K562 (cell line): ENCODE measurements around the gene NELFA. TPM values are rescaled to one million over a fixed set of nuclear protein-coding genes. Genes with fewer than 3 reads are reported as not detected.
A peak's percentile ranks its signal among the peaks of the same experiment; 100 is the strongest.

Source experiments
- ATAC-seq: fragments of 200-7000 bp; cut with Tn5 transposase; 3 replicates; pipeline ENCODE4 v1.9.1; 2020; ENCODE audit warnings: moderate library complexity
- BruUV-seq: library from RNA; stranded (reverse); fragments of 400-500 nt; replicated peaks from 2 replicates; lab custom pipeline; 2021; lab: Mats Ljungman, UMichigan
- CTCF ChIA-PET: fragments of 300-600 bp; formaldehyde crosslinking; extraction: SDS; loops from one replicate; lab custom pipeline; 2021; ENCODE audit warnings: low intra/inter-chr PET ratio; lab: Yijun Ruan, JAX
- POLR2A ChIA-PET: fragments of 300-600, 350-650 bp; sonication (Branson Sonifier 250); formaldehyde crosslinking; extraction: SDS; loops from one replicate; lab custom pipeline; 2021; ENCODE audit warnings: antibody characterized with exemption, inconsistent platforms; lab: Yijun Ruan, JAX
- DNase-seq, 4 experiments: peaks; one replicate each; pipeline versions ENCODE4 v3.0.0 to v3.0.0-alpha.2; 2011 to 2018; ENCODE audit warnings: low spot score in 3 of 4, mixed read lengths in 3 of 4; ENCODE audit errors: extremely low read depth in 1 of 4
- FAIRE-seq: peaks from 2 replicates; lab custom pipeline; 2011; peaks lifted over from hg19 to GRCh38; lab: Jason Lieb, UNC
- H2AFZ ChIP-seq: 2 replicates; pipeline ENCODE4 v1.6.0; 2011; ENCODE audit warnings: low read depth, low read length, control low read depth, inconsistent platforms
- H3K27ac ChIP-seq: fragments of 200-600 bp; 3 replicates; pipeline ENCODE4 v1.8.0; 2011; ENCODE audit warnings: low read depth, mild to moderate bottlenecking, control low read depth, inconsistent platforms, low read length, moderate library complexity, mixed read lengths; ENCODE audit errors: extremely low read depth
- H3K27me3 ChIP-seq, 2 experiments: fragments of 300-600 bp in 1 of 2; 2 replicates in 1 of 2; 3 replicates in 1 of 2; pipeline versions ENCODE4 v1.6.0 to v1.8.0; 2011; ENCODE audit warnings: inconsistent platforms in 2 of 2, low read length in 2 of 2, mild to moderate bottlenecking in 1 of 2, mixed read lengths in 1 of 2, moderate library complexity in 1 of 2; ENCODE audit not compliant: control insufficient read depth in 2 of 2, insufficient read depth in 2 of 2
- H3K36me3 ChIP-seq: fragments of 300-600 bp; 3 replicates; pipeline ENCODE4 v1.8.0; 2011; ENCODE audit warnings: mild to moderate bottlenecking, low read length, inconsistent platforms; ENCODE audit not compliant: control insufficient read depth, insufficient read depth
- H3K4me1 ChIP-seq, 2 experiments: fragments of 200-600 bp in 1 of 2; replicated peaks in 1 of 2; 2 replicates in 1 of 2; 3 replicates in 1 of 2; pipeline versions ENCODE4 v1.5.1 to v1.8.0; 2011; ENCODE audit warnings: inconsistent platforms in 2 of 2, low read length in 2 of 2, mild to moderate bottlenecking in 1 of 2, mixed read lengths in 1 of 2, moderate library complexity in 1 of 2; ENCODE audit not compliant: control insufficient read depth in 2 of 2, insufficient read depth in 2 of 2
- H3K4me2 ChIP-seq: 2 replicates; pipeline ENCODE4 v1.6.1; 2011; ENCODE audit warnings: low read length, control low read depth, inconsistent platforms, mixed read lengths; ENCODE audit not compliant: insufficient read depth
- H3K4me3 ChIP-seq: fragments of 200-600 bp; sonication (generic), shearing (Covaris generic); 2 replicates; pipeline ENCODE4 v1.5.1; 2016; ENCODE audit warnings: control low read depth, inconsistent platforms
- H3K79me2 ChIP-seq: fragments of 200-600 bp; 3 replicates; pipeline ENCODE4 v1.8.0; 2011; ENCODE audit warnings: low read length, inconsistent platforms; ENCODE audit not compliant: control insufficient read depth, insufficient read depth
- H3K9ac ChIP-seq, 2 experiments: 2 replicates each; pipeline versions ENCODE4 v1.6.0 to v1.6.1; 2011; ENCODE audit warnings: low read depth in 2 of 2, low read length in 2 of 2, control low read depth in 1 of 2, inconsistent platforms in 1 of 2, mild to moderate bottlenecking in 1 of 2, mixed read lengths in 1 of 2; ENCODE audit not compliant: insufficient read depth in 1 of 2
- H3K9me1 ChIP-seq: one replicate; pipeline ENCODE4 v1.6.0; 2011; ENCODE audit warnings: inconsistent platforms, mild to moderate bottlenecking, low read length, moderate library complexity; ENCODE audit not compliant: control insufficient read depth, insufficient read depth
- H3K9me3 ChIP-seq: replicated peaks from 2 replicates; pipeline ENCODE4 v1.5.1; 2011; ENCODE audit warnings: low read depth, low read length, inconsistent platforms; ENCODE audit not compliant: control insufficient read depth, insufficient read depth
- H4K20me1 ChIP-seq: replicated peaks from 2 replicates; pipeline ENCODE4 v1.6.1; 2011; ENCODE audit warnings: low read length, inconsistent platforms, mixed read lengths; ENCODE audit not compliant: control insufficient read depth, insufficient read depth
- ADNP ChIP-seq: fragments of 200-800 bp; sonication (Bioruptor generic); IDR thresholded peaks from 2 replicates; pipeline ENCODE4 v1.6.1; 2016; ENCODE audit warnings: missing genetic modification characterization, missing compliant biosample characterization
- GTF2F1 ChIP-seq: IDR thresholded peaks from 2 replicates; pipeline ENCODE4 v1.6.1; 2011; ENCODE audit warnings: low read depth, low read length, improper control_type of control experiment
- HCFC1 ChIP-seq: IDR thresholded peaks from 2 replicates; pipeline ENCODE4 v1.6.1; 2012; ENCODE audit warnings: low read depth, low read length, improper control_type of control experiment
- HNRNPL ChIP-seq: fragments of 200-400 bp; formaldehyde crosslinking; IDR thresholded peaks from 2 replicates; pipeline ENCODE4 v1.6.1; 2017; ENCODE audit warnings: low read depth, mild to moderate bottlenecking, low read length
- NONO ChIP-seq, 2 experiments: fragments of 200-400 bp in 1 of 2; fragments of 450-650 bp in 1 of 2; formaldehyde crosslinking in 1 of 2; IDR thresholded peaks; 2 replicates each; pipeline ENCODE4 v1.6.1; 2017; ENCODE audit warnings: low read depth in 2 of 2, mild to moderate bottlenecking in 2 of 2, moderate library complexity in 2 of 2, low read length in 1 of 2
- RBM25 ChIP-seq: fragments of 200-400 bp; formaldehyde crosslinking; IDR thresholded peaks from 2 replicates; pipeline ENCODE4 v1.6.1; 2018; ENCODE audit warnings: low read length, low read depth, moderate library complexity; ENCODE audit not compliant: severe bottlenecking
- TEAD1 ChIP-seq, 2 experiments: fragments of 450-650 bp in 1 of 2; sonication (generic) in 1 of 2; formaldehyde crosslinking; IDR thresholded peaks; 2 replicates each; pipeline versions ENCODE4 v1.4.0 to v1.8.0; 2020 to 2022; ENCODE audit warnings: mild to moderate bottlenecking in 2 of 2, missing genetic modification reagents in 1 of 2
- ZKSCAN8 ChIP-seq: fragments of 200-800 bp; sonication (Bioruptor generic); IDR thresholded peaks from 2 replicates; pipeline ENCODE4 v1.6.1; 2016; ENCODE audit warnings: missing genetic modification characterization, missing compliant biosample characterization
- ZNF41 ChIP-seq: fragments of 250-450 bp; sonication (Bioruptor Pico); conservative IDR thresholded peaks from 2 replicates; pipeline ENCODE4 v1.4.0; 2020; ENCODE audit warnings: mild to moderate bottlenecking
- WGBS: fragments of 100-300 bp; shearing (Covaris generic); methylation state at CpG from one replicate; pipeline ENCODE4 v1.1.6; 2016; ENCODE audit warnings: low coverage, mixed read lengths; ENCODE audit not compliant: insufficient coverage; ENCODE audit errors: missing lambda C conversion rate; 5-methylcytosine and 5-hydroxymethylcytosine counted together
- in situ Hi-C: fragments of 300-500 bp; cut with MboI; formaldehyde crosslinking; loops from 4 replicates; pipeline ENCODE4 v1.15.0; 2018; ENCODE audit warnings: inconsistent platforms, mixed read lengths
- intact Hi-C: fragments of 100-400 bp; cut with micrococcal nuclease; formaldehyde crosslinking; loops from 2 replicates; pipeline ENCODE4 v1.14.2; 2022
- polyA plus RNA-seq, 8 experiments: library from polyadenylated mRNA; depleted of rRNA in 4 of 8; stranded (reverse) in 5 of 8; unstranded in 3 of 8; fragments of >200 nt; fragmentation: Nextera tagmentation in 2 of 8; fragmentation: Illumina TruSeq in 1 of 8; extraction: Ambion mirVana in 2 of 8; extraction: Trizol in 1 of 8; gene quantifications; 2 replicates each; pipeline versions ENCODE4 v1.2.1 to v1.2.3, GENCODE V29; 2011 to 2014; ENCODE audit warnings: inconsistent platforms in 1 of 8, missing spikeins in 1 of 8
- total RNA-seq, 7 experiments: library from RNA; depleted of rRNA in 6 of 7; stranded (reverse); fragments of >200 nt in 6 of 7; fragmentation: Illumina TruSeq in 2 of 7; extraction: Trizol in 2 of 7; gene quantifications; 2 replicates each; pipeline versions ENCODE4 v1.2.1 to v1.2.3, GENCODE V29; 2011 to 2021; ENCODE audit warnings: low replicate concordance in 1 of 7
- TF ChIP-seq, protein P1 (sequence below): fragments of 450-650 bp; IDR thresholded peaks from 2 replicates; pipeline ENCODE4 v1.6.1; 2016
- TF ChIP-seq, protein P2 (sequence below): fragments of 450-650 bp; formaldehyde crosslinking; IDR thresholded peaks from 2 replicates; pipeline ENCODE4 v1.4.0; 2020; ENCODE audit warnings: mild to moderate bottlenecking, mixed read lengths
- TF ChIP-seq, protein P3 (sequence below): sonication (generic); formaldehyde crosslinking; IDR thresholded peaks from 2 replicates; pipeline ENCODE4 v1.8.1; 2023; ENCODE audit warnings: mild to moderate bottlenecking, missing genetic modification reagents
- TF ChIP-seq, protein P4 (sequence below): IDR thresholded peaks from 2 replicates; pipeline ENCODE4 v1.6.1; 2012; ENCODE audit warnings: low read depth, low read length, improper control_type of control experiment, borderline replicate concordance

The NELFA gene
- total and polyA plus RNA-seq, 9 of the 15 experiments (the other 6 are each of a cell fraction or from before 2014, with no cell fraction given), result 0.76 to 59.6 (median 14.8) TPM

DNA sequence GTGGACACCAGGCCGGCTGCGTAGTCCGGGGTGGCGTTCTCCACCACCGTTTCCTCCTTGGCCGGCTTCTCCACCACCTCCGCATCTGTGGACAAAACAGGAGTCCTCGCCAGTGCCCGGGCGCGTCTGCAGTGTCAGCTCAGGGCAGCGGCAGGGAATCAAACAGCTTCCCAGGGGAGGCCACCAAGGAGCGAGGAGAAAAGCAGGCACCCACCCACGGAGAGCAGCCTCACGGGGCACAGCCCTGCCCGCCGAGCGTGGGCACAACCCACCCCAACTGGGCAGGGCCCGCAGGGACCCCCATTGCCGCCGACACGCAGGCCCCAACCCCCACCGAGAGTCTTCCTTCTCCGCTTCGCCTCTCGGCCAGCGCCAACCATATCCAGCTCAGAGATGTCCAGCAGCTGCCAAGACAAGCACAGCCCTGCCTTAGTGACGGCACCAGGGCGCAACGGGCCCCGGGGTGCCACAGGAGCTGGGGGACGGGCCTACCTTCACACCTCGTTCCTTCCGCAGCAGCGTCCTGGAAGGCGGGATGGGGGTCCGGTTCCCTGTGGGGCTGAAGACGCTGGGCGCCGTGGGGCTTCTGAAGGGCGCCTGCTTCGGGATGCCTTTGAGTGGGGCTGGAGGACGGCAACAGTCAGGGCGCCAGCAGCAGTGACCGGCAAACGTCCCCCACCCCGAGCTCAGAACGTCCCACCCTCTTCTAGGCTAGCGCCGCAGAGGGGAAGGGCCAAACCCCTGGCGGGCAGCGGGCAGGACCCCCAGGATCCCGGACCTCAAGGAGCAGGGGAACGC is 22.8 kb downstream of the NELFA start:
- no peak for FAIRE-seq
- Histone ChIP-seq H3K4me3 (no peak overlapping the region), H3K27me3 (no peaks in the 10 kb centered on the region)
- TF ChIP-seq, protein P1, sequence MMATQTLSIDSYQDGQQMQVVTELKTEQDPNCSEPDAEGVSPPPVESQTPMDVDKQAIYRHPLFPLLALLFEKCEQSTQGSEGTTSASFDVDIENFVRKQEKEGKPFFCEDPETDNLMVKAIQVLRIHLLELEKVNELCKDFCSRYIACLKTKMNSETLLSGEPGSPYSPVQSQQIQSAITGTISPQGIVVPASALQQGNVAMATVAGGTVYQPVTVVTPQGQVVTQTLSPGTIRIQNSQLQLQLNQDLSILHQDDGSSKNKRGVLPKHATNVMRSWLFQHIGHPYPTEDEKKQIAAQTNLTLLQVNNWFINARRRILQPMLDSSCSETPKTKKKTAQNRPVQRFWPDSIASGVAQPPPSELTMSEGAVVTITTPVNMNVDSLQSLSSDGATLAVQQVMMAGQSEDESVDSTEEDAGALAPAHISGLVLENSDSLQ, result no peak
- TF ChIP-seq, protein P2, sequence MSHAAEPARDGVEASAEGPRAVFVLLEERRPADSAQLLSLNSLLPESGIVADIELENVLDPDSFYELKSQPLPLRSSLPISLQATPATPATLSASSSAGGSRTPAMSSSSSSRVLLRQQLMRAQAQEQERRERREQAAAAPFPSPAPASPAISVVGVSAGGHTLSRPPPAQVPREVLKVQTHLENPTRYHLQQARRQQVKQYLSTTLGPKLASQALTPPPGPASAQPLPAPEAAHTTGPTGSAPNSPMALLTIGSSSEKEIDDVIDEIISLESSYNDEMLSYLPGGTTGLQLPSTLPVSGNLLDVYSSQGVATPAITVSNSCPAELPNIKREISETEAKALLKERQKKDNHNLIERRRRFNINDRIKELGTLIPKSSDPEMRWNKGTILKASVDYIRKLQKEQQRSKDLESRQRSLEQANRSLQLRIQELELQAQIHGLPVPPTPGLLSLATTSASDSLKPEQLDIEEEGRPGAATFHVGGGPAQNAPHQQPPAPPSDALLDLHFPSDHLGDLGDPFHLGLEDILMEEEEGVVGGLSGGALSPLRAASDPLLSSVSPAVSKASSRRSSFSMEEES (CRISPR knock-in tag), result no peak
- TF ChIP-seq ZKSCAN8 (CRISPR knock-in tag) (no peak), ZNF41 (CRISPR knock-in tag) (no peak), NONO (IDR thresholded peaks at IDR 0.05; ENCODE audit: low read depth in 2 of 2, low read length in 1 of 2) (no peak), RBM25 (no peak), HNRNPL (peak; percentile 44; the same call in 1 of the 2 replicates), TEAD1 (CRISPR knock-in tag; IDR thresholded peaks at IDR 0.05) (no peak), HCFC1 (no peak), ADNP (tag) (no peak), GTF2F1 (no peak)
- TF ChIP-seq, protein P3, sequence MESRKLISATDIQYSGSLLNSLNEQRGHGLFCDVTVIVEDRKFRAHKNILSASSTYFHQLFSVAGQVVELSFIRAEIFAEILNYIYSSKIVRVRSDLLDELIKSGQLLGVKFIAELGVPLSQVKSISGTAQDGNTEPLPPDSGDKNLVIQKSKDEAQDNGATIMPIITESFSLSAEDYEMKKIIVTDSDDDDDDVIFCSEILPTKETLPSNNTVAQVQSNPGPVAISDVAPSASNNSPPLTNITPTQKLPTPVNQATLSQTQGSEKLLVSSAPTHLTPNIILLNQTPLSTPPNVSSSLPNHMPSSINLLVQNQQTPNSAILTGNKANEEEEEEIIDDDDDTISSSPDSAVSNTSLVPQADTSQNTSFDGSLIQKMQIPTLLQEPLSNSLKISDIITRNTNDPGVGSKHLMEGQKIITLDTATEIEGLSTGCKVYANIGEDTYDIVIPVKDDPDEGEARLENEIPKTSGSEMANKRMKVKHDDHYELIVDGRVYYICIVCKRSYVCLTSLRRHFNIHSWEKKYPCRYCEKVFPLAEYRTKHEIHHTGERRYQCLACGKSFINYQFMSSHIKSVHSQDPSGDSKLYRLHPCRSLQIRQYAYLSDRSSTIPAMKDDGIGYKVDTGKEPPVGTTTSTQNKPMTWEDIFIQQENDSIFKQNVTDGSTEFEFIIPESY (CRISPR knock-in tag), result peak; percentile 70
- TF ChIP-seq, protein P4, sequence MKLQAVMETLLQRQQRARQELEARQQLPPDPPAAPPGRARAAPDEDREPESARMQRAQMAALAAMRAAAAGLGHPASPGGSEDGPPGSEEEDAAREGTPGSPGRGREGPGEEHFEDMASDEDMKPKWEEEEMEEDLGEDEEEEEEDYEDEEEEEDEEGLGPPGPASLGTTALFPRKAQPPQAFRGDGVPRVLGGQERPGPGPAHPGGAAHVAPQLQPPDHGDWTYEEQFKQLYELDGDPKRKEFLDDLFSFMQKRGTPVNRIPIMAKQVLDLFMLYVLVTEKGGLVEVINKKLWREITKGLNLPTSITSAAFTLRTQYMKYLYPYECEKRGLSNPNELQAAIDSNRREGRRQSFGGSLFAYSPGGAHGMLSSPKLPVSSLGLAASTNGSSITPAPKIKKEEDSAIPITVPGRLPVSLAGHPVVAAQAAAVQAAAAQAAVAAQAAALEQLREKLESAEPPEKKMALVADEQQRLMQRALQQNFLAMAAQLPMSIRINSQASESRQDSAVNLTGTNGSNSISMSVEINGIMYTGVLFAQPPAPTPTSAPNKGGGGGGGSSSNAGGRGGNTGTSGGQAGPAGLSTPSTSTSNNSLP, result no peak

More for the DNA sequence above, 22.8 kb downstream of the NELFA start:
- intact Hi-C loops (no loop called here), in situ Hi-C loops (no loop called here)
- DNase-seq, result no peak
- Histone ChIP-seq H3K4me2 (no peak overlapping the region), H3K4me1 (peaks cover 2 to 52% of the 10 kb centered on the region in 2 experiments; a peak in 4 of 5 replicates), H3K36me3 (peaks cover 96% of the 10 kb centered on the region), H3K9me1 (peaks cover 3% of the 10 kb centered on the region), H4K20me1 (peaks cover 9% of the 10 kb centered on the region; the same call in 1 of the 2 replicates), H3K27ac (no peak overlapping the region), H3K9ac (no peak overlapping the region; a peak in 1 of 4 replicates), H3K79me2 (peaks cover 4% of the 10 kb centered on the region; the same call in 1 of the 3 replicates), H3K9me3 (no peaks in the 10 kb centered on the region), H2AFZ (no peak overlapping the region)
- CTCF ChIA-PET, result no interaction called here
- POLR2A ChIA-PET, result interaction anchor here (1.9 kb wide), 1 partner anchor 10 kb away, joined by 7 read pairs; no protein-coding TSS in a partner anchor
- no TSS peak for BruUV-seq
- ATAC-seq, result no peak
- WGBS, result 95% methylated on average over 34 of the region's 54 CpGs
